Upper lobe of left lung (tissue), 6 donors: Measurements from ENCODE around the gene AK1. TPM values are rescaled to one million over a fixed set of nuclear protein-coding genes. Genes with fewer than 3 reads are reported as not detected.

Experiments used
- ATAC-seq, 2 donors: fragments of 200-7000 bp; cut with Tn5 transposase; one replicate each; pipeline ENCODE4 v1.9.1; 2022; ENCODE audit warnings: mild to moderate bottlenecking in 2 of 2, moderate library complexity in 2 of 2; ENCODE audit not compliant: low FRiP score in 2 of 2
- DNase-seq, 2 donors: peaks; one replicate each; pipeline ENCODE4 v3.0.0-alpha.2; 2019 to 2020
- H3K27ac ChIP-seq, 4 donors: fragments of 200-600 bp; sonication (generic); one replicate each; pipeline ENCODE4 v1.5.1; 2016 to 2019
- H3K27me3 ChIP-seq, 4 donors: fragments of 200-600 bp; sonication (generic); one replicate each; pipeline ENCODE4 v1.5.1; 2017 to 2019
- H3K36me3 ChIP-seq, 4 donors: fragments of 200-600 bp; sonication (generic); one replicate each; pipeline ENCODE4 v1.5.1; 2016 to 2019
- H3K4me1 ChIP-seq, 4 donors: fragments of 200-600 bp; sonication (generic); one replicate each; pipeline ENCODE4 v1.5.1; 2018 to 2019
- H3K4me3 ChIP-seq, 4 donors: fragments of 200-600 bp; sonication (generic); one replicate each; pipeline ENCODE4 v1.5.1; 2017 to 2019; ENCODE audit warnings: mild to moderate bottlenecking in 2 of 4, moderate library complexity in 1 of 4
- H3K9me3 ChIP-seq, 4 donors: fragments of 200-600 bp; sonication (generic); one replicate each; pipeline ENCODE4 v1.5.1; 2018 to 2019
- EP300 ChIP-seq, 4 donors: sonication (generic); formaldehyde crosslinking; IDR thresholded peaks; one replicate each; pipeline ENCODE4 v1.5.1; 2017; ENCODE audit warnings: antibody characterized with exemption in 4 of 4, control low read depth in 2 of 4
- POLR2A ChIP-seq, 4 donors: fragments of 450-650 bp; IDR thresholded peaks; one replicate each; pipeline ENCODE4 v1.5.1; 2016 to 2017; ENCODE audit warnings: antibody characterized with exemption in 4 of 4, mild to moderate bottlenecking in 2 of 4
- POLR2AphosphoS5 ChIP-seq, 2 donors: sonication (generic); formaldehyde crosslinking; IDR thresholded peaks; one replicate each; pipeline ENCODE4 v1.5.1; 2017; ENCODE audit warnings: antibody characterized with exemption in 2 of 2
- WGBS, 2 donors: methylation state at CpG; one replicate each; pipeline ENCODE4 v1.1.5; 2017 to 2018; 5-methylcytosine and 5-hydroxymethylcytosine counted together
- total RNA-seq, 6 donors: library from RNA; depleted of rRNA in 4 of 6; stranded (reverse); fragments of >200 nt in 4 of 6; gene quantifications; one replicate each; pipeline versions ENCODE4 v1.1.0 to v1.2.1, GENCODE V29; 2016 to 2021
- TF ChIP-seq, protein P1 (sequence below), 6 experiments: fragments of 450-650 bp in 4 of 6; fragments of 200-600 bp in 2 of 6; sonication (generic) in 2 of 6; IDR thresholded peaks; one replicate each; pipeline ENCODE4 v1.5.1; 2016 to 2019; ENCODE audit warnings: antibody characterized with exemption in 6 of 6
- donor health status: DM: no; HTN: no; CAD: no; lungs with moderate emphysema.
- donor health status: DM: no; HTN: yes; CAD: no; lungs with severe emphysema.

AK1 gene
- total RNA-seq, 6 donors from 2014 or later = 106 to 239 (median 161) TPM

DNA sequence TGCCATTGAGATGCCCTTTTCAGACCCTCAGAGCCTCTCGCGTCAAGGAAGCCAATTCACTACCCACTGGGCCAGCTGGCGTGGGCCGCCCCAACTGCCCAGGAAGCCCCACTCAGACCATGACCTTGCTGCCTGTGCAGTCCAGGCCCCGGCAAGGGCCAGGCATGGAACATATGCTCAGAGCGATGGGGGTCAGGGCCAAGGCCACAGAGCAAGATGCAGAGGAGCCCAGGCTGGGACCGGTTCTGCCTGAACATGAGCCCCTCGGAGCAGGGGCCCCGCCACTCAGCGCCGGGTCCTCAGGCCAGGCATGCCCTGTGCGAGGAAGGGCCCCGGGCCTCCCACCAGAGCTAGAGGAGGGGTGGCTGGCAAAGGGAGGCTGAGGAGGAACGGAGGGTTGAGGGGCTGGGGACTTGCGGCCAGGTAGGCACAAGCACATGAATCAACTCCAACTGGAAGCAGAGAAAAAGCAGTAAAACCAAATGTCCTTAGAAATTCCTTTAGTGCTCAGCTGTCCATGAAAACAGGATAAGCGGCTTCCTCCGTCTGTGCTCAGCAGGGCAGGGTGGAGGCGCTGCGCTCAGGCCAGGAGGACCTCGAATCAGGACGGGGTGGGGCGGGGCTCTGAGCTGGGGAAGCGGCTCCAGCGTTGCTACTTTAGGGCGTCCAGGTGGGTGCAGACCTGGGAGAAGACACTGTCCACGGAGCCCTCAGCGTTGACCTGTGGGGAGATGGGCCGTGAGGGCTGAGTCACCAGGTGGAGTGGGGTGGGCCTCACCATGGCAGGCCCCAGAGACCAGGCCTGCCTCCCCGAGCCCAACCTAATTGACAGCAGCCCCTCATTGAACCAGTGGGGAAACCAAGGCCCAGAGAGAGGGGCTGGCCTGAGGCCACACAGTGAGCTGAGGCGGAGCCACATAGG lies 9.9 kb downstream of the AK1 start:
- Histone ChIP-seq H3K9me3 (no peaks in the 10 kb centered on the region), H3K27ac (peak overlapping the region; percentile 65 to 84 (median 76)), H3K4me1 (peaks cover 23 to 54% (median 41%) of the 10 kb centered on the region in 4 donors), H3K36me3 (peaks cover 5 to 40% (median 33%) of the 10 kb centered on the region in 4 donors), H3K27me3 (no peaks in the 10 kb centered on the region), H3K4me3 (no peak overlapping the region)
- ATAC-seq (no peak), DNase-seq (no peak)
- WGBS, 2 donors = 67 to 68% methylated on average over 24 to 30 of the region's 30 CpGs
- TF ChIP-seq POLR2AphosphoS5 (IDR thresholded peaks at IDR 0.05) (no peak), POLR2A (IDR thresholded peaks at IDR 0.05) (no peak), EP300 (IDR thresholded peaks at IDR 0.05) (no peak)
- TF ChIP-seq, protein P1, sequence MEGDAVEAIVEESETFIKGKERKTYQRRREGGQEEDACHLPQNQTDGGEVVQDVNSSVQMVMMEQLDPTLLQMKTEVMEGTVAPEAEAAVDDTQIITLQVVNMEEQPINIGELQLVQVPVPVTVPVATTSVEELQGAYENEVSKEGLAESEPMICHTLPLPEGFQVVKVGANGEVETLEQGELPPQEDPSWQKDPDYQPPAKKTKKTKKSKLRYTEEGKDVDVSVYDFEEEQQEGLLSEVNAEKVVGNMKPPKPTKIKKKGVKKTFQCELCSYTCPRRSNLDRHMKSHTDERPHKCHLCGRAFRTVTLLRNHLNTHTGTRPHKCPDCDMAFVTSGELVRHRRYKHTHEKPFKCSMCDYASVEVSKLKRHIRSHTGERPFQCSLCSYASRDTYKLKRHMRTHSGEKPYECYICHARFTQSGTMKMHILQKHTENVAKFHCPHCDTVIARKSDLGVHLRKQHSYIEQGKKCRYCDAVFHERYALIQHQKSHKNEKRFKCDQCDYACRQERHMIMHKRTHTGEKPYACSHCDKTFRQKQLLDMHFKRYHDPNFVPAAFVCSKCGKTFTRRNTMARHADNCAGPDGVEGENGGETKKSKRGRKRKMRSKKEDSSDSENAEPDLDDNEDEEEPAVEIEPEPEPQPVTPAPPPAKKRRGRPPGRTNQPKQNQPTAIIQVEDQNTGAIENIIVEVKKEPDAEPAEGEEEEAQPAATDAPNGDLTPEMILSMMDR (IDR thresholded peaks at IDR 0.05) = no peak

DNA sequence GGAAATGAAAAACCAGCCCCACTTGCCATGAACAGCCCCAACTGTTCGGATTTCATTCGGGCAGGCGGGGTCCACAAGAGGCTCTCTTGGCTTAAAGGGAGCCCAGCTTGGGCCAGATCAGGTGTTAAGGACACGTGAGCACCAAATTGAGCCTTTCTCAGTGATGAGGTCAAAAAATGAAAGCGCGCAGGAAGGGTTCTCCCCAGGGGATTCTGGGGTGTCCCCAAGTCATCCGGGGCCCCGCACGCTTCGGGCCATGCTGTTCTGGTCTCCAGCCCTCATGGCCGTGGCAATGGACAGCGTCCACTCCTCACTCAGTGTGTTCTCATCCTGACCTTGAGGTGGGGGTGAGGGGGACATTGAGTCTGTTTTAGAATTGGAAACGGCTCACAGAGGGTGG lies 10.9 kb downstream of the AK1 start:
- WGBS, 2 donors = 91 to 96% methylated on average over 13 of the region's 13 CpGs
- ATAC-seq = no peak

DNA sequence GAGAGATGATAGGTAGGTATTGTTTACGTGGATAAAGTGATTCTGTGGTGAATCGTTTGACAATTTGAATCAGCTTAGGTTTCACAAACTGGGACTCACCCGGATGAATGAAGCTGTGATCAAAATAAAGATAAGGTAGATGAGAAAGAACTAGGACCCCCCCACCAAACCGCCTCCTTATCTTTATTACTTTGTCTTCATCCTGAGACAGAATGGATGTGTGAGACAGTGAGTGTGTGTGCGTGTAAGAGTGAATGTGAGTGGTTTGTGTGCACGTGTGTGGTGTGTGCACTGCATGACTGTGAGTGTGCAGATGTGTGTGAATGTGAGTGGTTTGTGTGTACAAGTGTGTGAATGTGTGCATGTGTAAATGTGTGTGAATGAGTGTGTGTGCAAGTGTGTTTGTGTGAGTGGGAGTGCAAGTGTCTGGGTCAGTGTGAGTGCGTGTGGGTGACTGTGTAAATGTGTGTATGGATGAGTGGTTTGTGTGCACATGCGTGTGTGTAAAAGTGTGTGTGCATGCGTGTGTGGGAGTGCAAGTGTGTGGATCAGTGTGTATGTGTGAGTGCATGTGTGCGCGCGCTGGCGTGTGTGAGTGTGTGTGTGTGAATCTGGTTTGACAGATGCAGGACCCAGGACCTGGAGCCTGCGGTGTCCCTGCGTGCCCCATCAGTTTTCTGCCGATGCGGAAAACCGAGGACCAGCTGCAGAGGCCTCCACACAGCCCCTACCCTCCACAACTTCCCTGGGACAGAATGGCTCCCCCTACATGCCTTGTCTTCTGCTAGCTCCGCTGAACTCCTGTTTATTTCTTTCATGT lies 11.6 kb downstream of the AK1 start:
- Histone ChIP-seq H3K4me1 (peaks cover 41 to 72% (median 59%) of the 10 kb centered on the region in 4 donors), H3K36me3 (peaks cover 1 to 23% (median 17%) of the 10 kb centered on the region in 4 donors), H3K4me3 (no peak overlapping the region), H3K27me3 (no peaks in the 10 kb centered on the region), H3K27ac (peak overlapping the region in 2 of 4 donors; percentile 64 to 74), H3K9me3 (no peaks in the 10 kb centered on the region)
- 75 to 76% methylated on average over 19 of the region's 19 CpGs for WGBS, 2 donors
- DNase-seq = no peak
- no peak for ATAC-seq
- TF ChIP-seq POLR2A (IDR thresholded peaks at IDR 0.05) = no peak
- TF ChIP-seq, protein P1 (IDR thresholded peaks at IDR 0.05) = no peak
- TF ChIP-seq EP300 (IDR thresholded peaks at IDR 0.05) = no peak
- TF ChIP-seq POLR2AphosphoS5 (IDR thresholded peaks at IDR 0.05) = no peak

More for the DNA sequence above, 10.9 kb downstream of the AK1 start:
- Histone ChIP-seq H3K4me1 (peaks cover 34 to 65% (median 52%) of the 10 kb centered on the region in 4 donors), H3K27ac (peak overlapping the region in 3 of 4 donors; percentile 23 to 84 (median 74)), H3K36me3 (peaks cover 5 to 29% (median 23%) of the 10 kb centered on the region in 4 donors), H3K4me3 (no peak overlapping the region), H3K9me3 (no peaks in the 10 kb centered on the region), H3K27me3 (no peaks in the 10 kb centered on the region)
- no peak for DNase-seq
- TF ChIP-seq EP300 (IDR thresholded peaks at IDR 0.05) = no peak
- TF ChIP-seq POLR2A (IDR thresholded peaks at IDR 0.05) = no peak
- TF ChIP-seq, protein P1 (IDR thresholded peaks at IDR 0.05) = no peak

DNA sequence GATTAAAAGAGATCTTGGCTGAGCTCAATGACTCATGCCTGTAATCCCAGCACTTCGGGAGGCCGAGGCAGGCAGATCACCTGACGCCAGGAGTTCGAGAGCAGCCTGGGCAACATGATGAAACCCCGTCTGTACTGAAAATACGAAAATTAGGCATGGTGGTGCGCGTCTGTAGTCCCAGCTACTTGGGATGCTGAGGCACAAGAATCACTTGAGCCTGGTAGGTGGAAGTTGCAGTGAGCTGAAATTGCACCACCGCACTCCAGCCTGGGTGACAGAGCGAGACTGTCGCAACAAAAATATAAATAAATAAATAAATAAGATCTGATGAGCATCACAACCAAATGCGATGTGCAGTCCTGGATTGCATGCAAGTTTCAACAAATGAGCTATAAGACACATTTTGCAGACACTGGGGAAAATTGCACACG lies 14.3 kb downstream of the AK1 start:
- 61 to 71% methylated on average over 13 of the region's 13 CpGs for WGBS, 2 donors
- DNase-seq = no peak
- TF ChIP-seq POLR2A (IDR thresholded peaks at IDR 0.05) (no peak), POLR2AphosphoS5 (IDR thresholded peaks at IDR 0.05) (no peak), EP300 (IDR thresholded peaks at IDR 0.05) (no peak)
- TF ChIP-seq, protein P1 (IDR thresholded peaks at IDR 0.05) = no peak
- no peak overlapping the region for H3K4me3 ChIP-seq
- H3K9me3 ChIP-seq = no peaks in the 10 kb centered on the region
- peaks cover 50 to 74% (median 65%) of the 10 kb centered on the region in 4 donors for H3K4me1 ChIP-seq
- H3K27me3 ChIP-seq = no peaks in the 10 kb centered on the region
- ATAC-seq = no peak
- H3K27ac ChIP-seq = peak overlapping the region; percentile 75 to 91 (median 84)
- peaks cover 0 to 10% (median 8%) of the 10 kb centered on the region in 4 donors for H3K36me3 ChIP-seq
